Endothelial cell of umbilical vein (primary cell): ENCODE measurements around the gene SNX5.

Source experiments
- CTCF ChIP-seq, 2 donors: IDR thresholded peaks; 1 replicate in 1 of 2; 2 replicates in 1 of 2; pipeline ENCODE4 v1.5.1; 2011; ENCODE audit warnings: low read length in 2 of 2, mild to moderate bottlenecking in 2 of 2, moderate library complexity in 2 of 2, control low read depth in 1 of 2, inconsistent platforms in 1 of 2, low read depth in 1 of 2; ENCODE audit not compliant: insufficient read depth in 1 of 2; ENCODE audit errors: extremely low read depth in 1 of 2
- EZH2 ChIP-seq: IDR thresholded peaks from 2 replicates; pipeline ENCODE4 v1.6.1; 2012; ENCODE audit warnings: borderline replicate concordance, low read depth, mild to moderate bottlenecking, moderate library complexity, low read length, inconsistent platforms; ENCODE audit not compliant: severe bottlenecking
- FOS ChIP-seq: IDR thresholded peaks from 2 replicates; pipeline ENCODE4 v1.6.1; 2011; ENCODE audit warnings: mild to moderate bottlenecking, low read length, moderate library complexity, borderline replicate concordance; ENCODE audit not compliant: insufficient read depth
- GATA2 ChIP-seq: IDR thresholded peaks from 2 replicates; pipeline ENCODE4 v1.7.0; 2011; ENCODE audit warnings: low read depth, mild to moderate bottlenecking, moderate library complexity, mixed read lengths, low read length; ENCODE audit not compliant: insufficient read length, insufficient read depth
- JUN ChIP-seq: IDR thresholded peaks from 2 replicates; pipeline ENCODE4 v1.6.1; 2011; ENCODE audit warnings: borderline replicate concordance, low read depth; ENCODE audit not compliant: insufficient read length, insufficient read depth
- MAX ChIP-seq: IDR thresholded peaks from 2 replicates; pipeline ENCODE4 v1.6.1; 2011; ENCODE audit not compliant: insufficient read depth, insufficient read length
- MYC ChIP-seq: IDR thresholded peaks from one replicate; pipeline ENCODE4 v1.6.1; 2011; ENCODE audit warnings: mild to moderate bottlenecking, low read depth, low read length
- POLR2A ChIP-seq: IDR thresholded peaks from 2 replicates; pipeline ENCODE4 v1.6.1; 2012; ENCODE audit warnings: low read depth, mild to moderate bottlenecking, control low read depth, low read length
- POLR2AphosphoS5 ChIP-seq: IDR thresholded peaks from 2 replicates; pipeline ENCODE4 v1.6.1; 2012; ENCODE audit warnings: low read depth, mild to moderate bottlenecking, control low read depth, low read length, moderate library complexity; ENCODE audit not compliant: insufficient read depth

DNA sequence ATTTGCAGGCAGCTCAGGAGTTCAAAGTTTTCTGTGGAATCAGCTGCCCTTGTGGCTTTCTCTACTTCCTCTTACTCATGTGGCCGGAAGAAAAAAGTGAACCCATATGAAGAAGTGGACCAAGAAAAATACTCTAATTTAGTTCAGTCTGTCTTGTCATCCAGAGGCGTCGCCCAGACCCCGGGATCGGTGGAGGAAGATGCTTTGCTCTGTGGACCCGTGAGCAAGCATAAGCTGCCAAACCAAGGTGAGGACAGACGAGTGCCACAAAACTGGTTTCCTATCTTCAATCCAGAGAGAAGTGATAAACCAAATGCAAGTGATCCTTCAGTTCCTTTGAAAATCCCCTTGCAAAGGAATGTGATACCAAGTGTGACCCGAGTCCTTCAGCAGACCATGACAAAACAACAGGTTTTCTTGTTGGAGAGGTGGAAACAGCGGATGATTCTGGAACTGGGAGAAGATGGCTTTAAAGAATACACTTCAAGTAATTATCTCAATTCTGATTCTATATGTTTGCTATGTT is 1.4 kb upstream of the SNX5 start:
- TF ChIP-seq CTCF (IDR thresholded peaks at IDR 0.05; ENCODE audit: extremely low read depth in 1 of 2, insufficient read depth in 1 of 2, low read depth in 1 of 2, low read length in 2 of 2) (no peak), JUN (peak; percentile 15), EZH2 (no peak), POLR2AphosphoS5 (peak; percentile 59), POLR2A (no peak), MAX (no peak), FOS (peak; percentile 65), MYC (no peak), GATA2 (peak; percentile 8)
